GM23338 (cell line): ENCODE data around the gene NCOA6. TPM values are rescaled to one million over a fixed set of nuclear protein-coding genes. Genes with fewer than 3 reads are reported as not detected.

Experiments used
- ATAC-seq: fragments of 200-7000 bp; cut with Tn5 transposase; 3 replicates; pipeline ENCODE4 v1.9.1; 2020
- DNase-seq: peaks from one replicate; pipeline ENCODE4 v3.0.0-alpha.2; 2015; ENCODE audit warnings: low spot score
- H2AFZ ChIP-seq: fragments of 200-600 bp; sonication (generic); 2 replicates; pipeline ENCODE4 v1.8.0; 2016; ENCODE audit warnings: antibody characterized with exemption, mild to moderate bottlenecking, moderate library complexity
- H3F3A ChIP-seq: fragments of 200-600 bp; sonication (generic); replicated peaks from 2 replicates; pipeline ENCODE4 v1.8.0; 2017; ENCODE audit warnings: antibody characterized with exemption, mixed run types, low read depth
- H3K27ac ChIP-seq: fragments of 200-600 bp; sonication (generic); 2 replicates; pipeline ENCODE4 v1.6.1; 2016; ENCODE audit warnings: low read depth
- H3K27me3 ChIP-seq: fragments of 200-600 bp; sonication (generic); 2 replicates; pipeline ENCODE4 v1.8.0; 2016; ENCODE audit warnings: mild to moderate bottlenecking, mixed run types, moderate library complexity; ENCODE audit not compliant: insufficient read depth
- H3K36me3 ChIP-seq: fragments of 200-600 bp; sonication (generic); 2 replicates; pipeline ENCODE4 v1.8.0; 2016; ENCODE audit warnings: mild to moderate bottlenecking; ENCODE audit not compliant: insufficient read depth
- H3K4me1 ChIP-seq: fragments of 200-600 bp; sonication (generic); 2 replicates; pipeline ENCODE4 v1.8.0; 2016; ENCODE audit warnings: mild to moderate bottlenecking, moderate library complexity; ENCODE audit not compliant: insufficient read depth
- H3K4me2 ChIP-seq: fragments of 200-600 bp; sonication (generic); 2 replicates; pipeline ENCODE4 v1.7.1; 2017; ENCODE audit warnings: mixed run types
- H3K4me3 ChIP-seq: fragments of 200-600 bp; sonication (generic); 2 replicates; pipeline ENCODE4 v1.6.1; 2016; ENCODE audit warnings: mixed run types
- H3K79me2 ChIP-seq: fragments of 200-600 bp; sonication (generic); replicated peaks from 2 replicates; pipeline ENCODE4 v1.8.0; 2017; ENCODE audit warnings: mild to moderate bottlenecking; ENCODE audit not compliant: insufficient read depth
- H3K9me2 ChIP-seq: fragments of 200-600 bp; sonication (generic); 2 replicates; pipeline ENCODE4 v1.8.0; 2017; ENCODE audit not compliant: insufficient read depth
- H4K20me1 ChIP-seq: fragments of 200-600 bp; sonication (generic); replicated peaks from 2 replicates; pipeline ENCODE4 v1.8.0; 2017; ENCODE audit warnings: mild to moderate bottlenecking; ENCODE audit not compliant: insufficient read depth
- H3K27ac Mint-ChIP-seq: 2 replicates; pipeline ENCODE4 v1.8.0; 2020; ENCODE audit warnings: inconsistent platforms, mild to moderate bottlenecking, moderate library complexity, mixed read lengths
- H3K27me3 Mint-ChIP-seq: 3 replicates; pipeline ENCODE4 v1.8.0; 2022; ENCODE audit warnings: low read depth, mild to moderate bottlenecking, moderate library complexity, mixed read lengths, inconsistent platforms; ENCODE audit not compliant: insufficient read depth, poor library complexity
- H3K36me3 Mint-ChIP-seq: 3 replicates; pipeline ENCODE4 v1.8.0; 2021; ENCODE audit warnings: low read depth, mild to moderate bottlenecking, inconsistent platforms, moderate library complexity, mixed read lengths
- H3K4me1 Mint-ChIP-seq: 3 replicates; pipeline ENCODE4 v1.8.0; 2020; ENCODE audit warnings: mild to moderate bottlenecking, inconsistent platforms, mixed read lengths
- H3K4me3 Mint-ChIP-seq: 3 replicates; pipeline ENCODE4 v1.8.0; 2021; ENCODE audit warnings: moderate library complexity, mild to moderate bottlenecking, inconsistent platforms, mixed read lengths
- H3K9me3 Mint-ChIP-seq: 3 replicates; pipeline ENCODE4 v1.8.0; 2020; ENCODE audit warnings: moderate library complexity, mild to moderate bottlenecking, inconsistent platforms, mixed read lengths
- CREB1 ChIP-seq: fragments of 250-450 bp; sonication (Bioruptor Pico); IDR thresholded peaks from 2 replicates; pipeline ENCODE4 v1.5.0; 2020; ENCODE audit warnings: low read depth, mild to moderate bottlenecking, moderate library complexity
- CTCF ChIP-seq, 2 experiments: fragments of 200-600 bp in 1 of 2; sonication (generic) in 1 of 2; conservative IDR thresholded peaks; 2 replicates each; pipeline versions ENCODE4 v1.5.1 to v1.6.1; 2016 to 2017; ENCODE audit warnings: antibody characterized with exemption in 2 of 2, low read depth in 2 of 2, mild to moderate bottlenecking in 2 of 2, moderate library complexity in 1 of 2
- ETS1 ChIP-seq: IDR thresholded peaks from 2 replicates; pipeline ENCODE4 v1.6.1; 2016; ENCODE audit warnings: antibody characterized with exemption
- EZH2 ChIP-seq: fragments of 200-600 bp; sonication (generic); IDR thresholded peaks from one replicate; pipeline ENCODE4 v1.8.0; 2017; ENCODE audit warnings: antibody characterized with exemption, mild to moderate bottlenecking, low read depth; ENCODE audit not compliant: unreplicated experiment
- EZH2phosphoT487 ChIP-seq: fragments of 200-600 bp; sonication (generic); IDR thresholded peaks from one replicate; pipeline ENCODE4 v1.8.1; 2018; ENCODE audit warnings: antibody characterized with exemption; ENCODE audit not compliant: unreplicated experiment
- JUNB ChIP-seq: IDR thresholded peaks from one replicate; pipeline ENCODE4 v1.6.1; 2016; ENCODE audit warnings: antibody characterized with exemption; ENCODE audit not compliant: unreplicated experiment
- NANOG ChIP-seq: IDR thresholded peaks from 2 replicates; pipeline ENCODE4 v1.6.1; 2016; ENCODE audit warnings: antibody characterized with exemption, borderline replicate concordance
- POLR2AphosphoS5 ChIP-seq: IDR thresholded peaks from 2 replicates; pipeline ENCODE4 v1.6.1; 2016; ENCODE audit warnings: antibody characterized with exemption, low read depth
- REST ChIP-seq: IDR thresholded peaks from one replicate; pipeline ENCODE4 v1.6.1; 2018; ENCODE audit warnings: antibody characterized with exemption; ENCODE audit not compliant: unreplicated experiment
- STAT1 ChIP-seq: IDR thresholded peaks from one replicate; pipeline ENCODE4 v1.6.1; 2016; ENCODE audit warnings: antibody characterized with exemption; ENCODE audit not compliant: unreplicated experiment
- ZNF114 ChIP-seq: fragments of 250-450 bp; sonication (Bioruptor Pico); IDR thresholded peaks from 2 replicates; pipeline ENCODE4 v1.5.0; 2020; ENCODE audit warnings: mild to moderate bottlenecking, moderate library complexity
- ZNF331 ChIP-seq: fragments of 250-450 bp; sonication (Bioruptor Pico); IDR thresholded peaks from 2 replicates; pipeline ENCODE4 v1.5.0; 2020; ENCODE audit warnings: low read depth, mild to moderate bottlenecking, moderate library complexity
- polyA plus RNA-seq: library from polyadenylated mRNA; unstranded; fragments of >200 nt; fragmentation: Nextera tagmentation; extraction: Ambion mirVana; gene quantifications from 2 replicates; pipeline ENCODE4 v1.2.1, GENCODE V29; 2016
- total RNA-seq: library from RNA; depleted of rRNA; stranded (reverse); fragments of >200 nt; shearing (Covaris generic); gene quantifications from 2 replicates; pipeline ENCODE4 v1.2.3, GENCODE V29; 2014

NCOA6 gene
- total and polyA plus RNA-seq, 2 experiments from 2014 or later: 10.6 to 17.4 TPM

- no peaks in the 10 kb centered on the region for H3K4me1 Mint-ChIP-seq
- Histone ChIP-seq H3K4me3 (no peak overlapping the region), H4K20me1 (no peaks in the 10 kb centered on the region), H3K36me3 (no peaks in the 10 kb centered on the region), H3K4me1 (no peaks in the 10 kb centered on the region), H3K79me2 (no peaks in the 10 kb centered on the region), H2AFZ (no peak overlapping the region), H3K4me2 (no peak overlapping the region), H3K27ac (no peak overlapping the region), H3F3A (no peaks in the 10 kb centered on the region), H3K27me3 (no peaks in the 10 kb centered on the region), H3K9me2 (no peaks in the 10 kb centered on the region)
- TF ChIP-seq ETS1: no peak
- no peak for TF ChIP-seq EZH2
- no peak for TF ChIP-seq ZNF114
- TF ChIP-seq NANOG: no peak
- TF ChIP-seq ZNF331: no peak
- TF ChIP-seq STAT1: no peak
- no peak for TF ChIP-seq CTCF (conservative IDR thresholded peaks at IDR 0.05; ENCODE audit: low read depth in 2 of 2)
- TF ChIP-seq REST: no peak
- TF ChIP-seq CREB1 (CRISPR knock-in tag): no peak
- no peaks in the 10 kb centered on the region for H3K36me3 Mint-ChIP-seq
- H3K27ac Mint-ChIP-seq: no peak overlapping the region
- ATAC-seq (no peak), DNase-seq (no peak)
- no peak overlapping the region for H3K4me3 Mint-ChIP-seq
- peaks cover 5% of the 10 kb centered on the region for H3K27me3 Mint-ChIP-seq
- H3K9me3 Mint-ChIP-seq: no peaks in the 10 kb centered on the region
Measured at GRCh38 chr20:34773726-34774125, 51.7 kb downstream of the NCOA6 start.

- no peak overlapping the region for H3K27ac Mint-ChIP-seq
- no peak for TF ChIP-seq REST
- no peak for TF ChIP-seq CTCF (conservative IDR thresholded peaks at IDR 0.05; ENCODE audit: low read depth in 2 of 2)
- TF ChIP-seq ZNF114: no peak
- no peak for TF ChIP-seq EZH2phosphoT487
- TF ChIP-seq JUNB: no peak
- no peak for TF ChIP-seq CREB1 (CRISPR knock-in tag)
- no peak for TF ChIP-seq STAT1
- no peak for TF ChIP-seq POLR2AphosphoS5
- TF ChIP-seq ZNF331: no peak
Measured at GRCh38 chr20:34772437-34772836, 53.0 kb downstream of the NCOA6 start.

More at GRCh38 chr20:34772437-34772836, 53.0 kb downstream of the NCOA6 start:
- Histone ChIP-seq H3K27ac (no peak overlapping the region), H3K27me3 (no peaks in the 10 kb centered on the region), H3K36me3 (no peaks in the 10 kb centered on the region), H3K9me2 (no peaks in the 10 kb centered on the region), H3K4me1 (no peaks in the 10 kb centered on the region), H3F3A (no peaks in the 10 kb centered on the region), H3K4me3 (no peak overlapping the region), H3K79me2 (no peaks in the 10 kb centered on the region), H4K20me1 (no peaks in the 10 kb centered on the region), H3K4me2 (no peak overlapping the region), H2AFZ (no peak overlapping the region)
- ATAC-seq: no peak
- H3K4me3 Mint-ChIP-seq: no peak overlapping the region
- no peaks in the 10 kb centered on the region for H3K36me3 Mint-ChIP-seq
- H3K9me3 Mint-ChIP-seq: no peaks in the 10 kb centered on the region
- DNase-seq: no peak
- peaks cover 2% of the 10 kb centered on the region for H3K27me3 Mint-ChIP-seq
- H3K4me1 Mint-ChIP-seq: no peaks in the 10 kb centered on the region
